Measurements from ENCODE around the gene CYP4Z1.
"Not testable (repeated sequence)": the region's sequence is repeated elsewhere in the genome, so short reads cannot be mapped to it uniquely, and the experiment has no call there.

The CYP4Z1 gene

DNA sequence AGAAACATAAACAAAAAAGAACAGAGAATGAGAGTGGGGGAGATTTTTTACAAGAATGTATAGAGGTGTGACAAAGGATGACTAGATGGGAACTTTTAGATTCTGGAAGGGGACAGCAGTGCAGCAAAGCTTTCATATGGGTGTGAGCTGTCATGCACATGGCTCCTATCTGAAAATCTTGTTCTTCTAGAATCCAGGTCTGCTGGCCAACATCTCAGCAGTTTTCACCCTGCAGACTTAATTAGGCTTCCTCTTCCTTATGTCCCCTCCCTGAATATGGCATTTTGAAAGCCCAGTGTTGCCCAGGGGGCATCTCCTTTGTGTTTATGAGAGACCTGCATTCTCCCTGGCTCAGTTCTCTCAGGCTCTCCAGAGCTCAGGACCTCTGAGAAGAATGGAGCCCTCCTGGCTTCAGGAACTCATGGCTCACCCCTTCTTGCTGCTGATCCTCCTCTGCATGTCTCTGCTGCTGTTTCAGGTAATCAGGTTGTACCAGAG lies at the start of gene CYP4Z1:
CYP4Z1 (plus strand) TSS at position 135 of the 498 bp plus-strand sequence; CDS start at position 395, 260 bp downstream.
- no peak for DNase-seq (ENCODE audit: low read depth in 2 of 2, low spot score in 1 of 2)

DNA sequence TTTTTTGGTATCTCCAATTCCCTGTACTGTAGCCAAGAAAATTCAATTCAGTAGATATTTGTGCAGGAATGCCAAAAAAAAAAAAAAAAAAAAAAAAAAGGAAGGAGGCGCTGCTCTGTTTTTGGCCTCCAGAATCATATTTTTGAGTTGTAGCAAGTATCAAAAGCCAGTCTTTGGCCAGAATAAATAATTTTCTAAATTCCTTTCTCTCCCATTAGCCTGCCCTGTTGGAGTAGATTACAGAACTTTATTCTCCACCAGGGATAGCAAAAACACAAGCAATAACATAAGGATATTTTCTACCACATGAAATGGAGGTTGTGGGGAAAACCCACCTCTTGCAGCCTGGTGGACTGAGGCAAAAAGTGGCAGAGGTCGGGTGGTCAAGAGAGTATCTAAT lies 46.0 kb upstream of the CYP4Z1 start:
- DNase-seq (ENCODE audit: low read depth in 2 of 2, low spot score in 1 of 2), result no peak

DNA sequence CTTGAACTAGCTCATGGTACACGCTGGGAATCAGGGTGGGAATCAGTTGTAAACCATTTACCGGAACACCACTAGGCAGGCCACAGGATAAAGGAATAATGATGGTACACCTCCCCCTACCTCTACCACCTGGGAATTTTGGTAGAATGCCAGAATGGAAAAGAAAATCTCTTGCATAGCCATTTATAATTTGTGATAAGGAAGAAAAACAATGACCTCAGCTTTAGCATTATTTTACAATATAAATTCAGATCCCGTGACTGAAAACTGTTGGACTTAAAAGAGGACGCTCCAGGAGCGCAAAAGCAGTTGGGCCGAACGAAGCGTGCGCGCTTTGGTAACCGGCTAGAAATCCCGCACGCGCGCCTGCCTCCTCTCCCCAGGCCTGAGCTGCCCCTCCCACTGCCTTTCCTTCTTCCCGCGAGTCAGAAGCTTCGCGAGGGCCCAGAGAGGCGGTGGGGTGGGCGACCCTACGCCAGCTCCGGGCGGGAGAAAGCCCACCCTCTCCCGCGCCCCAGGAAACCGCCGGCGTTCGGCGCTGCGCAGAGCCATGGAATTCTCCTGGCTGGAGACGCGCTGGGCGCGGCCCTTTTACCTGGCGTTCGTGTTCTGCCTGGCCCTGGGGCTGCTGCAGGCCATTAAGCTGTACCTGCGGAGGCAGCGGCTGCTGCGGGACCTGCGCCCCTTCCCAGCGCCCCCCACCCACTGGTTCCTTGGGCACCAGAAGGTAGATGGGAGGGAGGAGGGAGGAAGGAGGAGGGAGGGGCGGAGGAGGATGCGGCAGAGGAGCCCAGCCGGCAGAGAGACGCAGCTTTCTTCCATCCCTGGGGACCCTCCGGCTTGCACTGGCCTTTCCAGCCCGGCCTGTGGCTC lies 43.5 kb upstream of the CYP4Z1 start, which contains the start of gene CYP4X1:
CYP4X1 (plus strand) TSS at position 402 of the 873 bp plus-strand sequence; CDS start at position 551, 149 bp downstream.
- DNase-seq (ENCODE audit: low read depth in 2 of 2, low spot score in 1 of 2), result no peak

- DNase-seq (ENCODE audit: low read depth in 2 of 2, low spot score in 1 of 2), result no peak
Observed at GRCh38 chr1:47024141-47024801, 42.8 kb upstream of the CYP4Z1 start.

GRCh38 chr1:47030170-47030805 lies 36.7 kb upstream of the CYP4Z1 start:
- DNase-seq (ENCODE audit: low read depth in 2 of 2, low spot score in 1 of 2), result no peak

- no peak for DNase-seq (ENCODE audit: low read depth in 2 of 2, low spot score in 1 of 2)
Observed at GRCh38 chr1:47031059-47031458, 36.0 kb upstream of the CYP4Z1 start.

DNA sequence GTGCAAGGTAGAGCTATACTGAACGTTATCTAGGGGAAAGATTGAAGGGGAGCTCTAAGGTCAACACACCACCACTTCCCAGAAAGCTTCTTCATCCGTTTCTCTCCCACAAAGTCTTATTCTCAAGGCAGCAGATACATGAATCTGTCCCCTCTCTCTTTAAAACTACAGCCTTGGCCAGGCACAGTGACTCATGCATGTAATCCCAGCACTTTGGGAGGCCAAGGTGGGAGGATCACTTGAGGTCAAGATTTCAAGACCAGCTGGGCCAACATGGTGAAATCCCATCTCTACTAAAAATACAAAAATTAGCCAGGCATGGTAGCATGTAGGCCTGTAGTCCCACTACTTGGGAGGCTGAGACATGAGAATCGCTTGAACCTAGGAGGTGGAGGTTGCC lies 35.4 kb upstream of the CYP4Z1 start:
- no peak for DNase-seq (ENCODE audit: low read depth in 2 of 2, low spot score in 1 of 2)

GRCh38 chr1:47036764-47037163 lies 30.3 kb upstream of the CYP4Z1 start:
- DNase-seq (ENCODE audit: low read depth in 2 of 2, low spot score in 1 of 2), result no peak

DNA sequence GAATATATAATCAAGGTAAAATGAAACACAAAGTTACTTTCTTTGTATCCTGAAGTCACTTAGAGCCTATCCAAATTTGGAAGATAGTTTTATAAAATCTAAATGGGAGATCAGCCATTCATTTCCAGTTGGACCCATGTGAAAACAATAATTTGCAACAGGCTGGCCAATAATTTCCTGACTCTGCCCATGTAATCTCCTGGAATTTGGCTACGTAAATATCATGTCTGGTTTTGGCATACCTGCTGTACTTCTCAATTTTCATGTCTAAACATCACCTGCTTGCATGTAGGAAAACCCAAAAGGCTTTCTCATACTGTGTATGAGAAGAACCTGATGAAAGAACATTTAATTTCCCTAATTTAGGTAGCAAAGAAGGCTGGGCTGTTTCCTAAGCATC lies 7.7 kb upstream of the CYP4Z1 start:
- DNase-seq (ENCODE audit: low read depth in 2 of 2, low spot score in 1 of 2), result no peak

- not testable (repeated sequence) for DNase-seq (ENCODE audit: low read depth in 2 of 2, low spot score in 1 of 2)
Observed at GRCh38 chr1:47069080-47069479, 2.0 kb downstream of the CYP4Z1 start.

DNA sequence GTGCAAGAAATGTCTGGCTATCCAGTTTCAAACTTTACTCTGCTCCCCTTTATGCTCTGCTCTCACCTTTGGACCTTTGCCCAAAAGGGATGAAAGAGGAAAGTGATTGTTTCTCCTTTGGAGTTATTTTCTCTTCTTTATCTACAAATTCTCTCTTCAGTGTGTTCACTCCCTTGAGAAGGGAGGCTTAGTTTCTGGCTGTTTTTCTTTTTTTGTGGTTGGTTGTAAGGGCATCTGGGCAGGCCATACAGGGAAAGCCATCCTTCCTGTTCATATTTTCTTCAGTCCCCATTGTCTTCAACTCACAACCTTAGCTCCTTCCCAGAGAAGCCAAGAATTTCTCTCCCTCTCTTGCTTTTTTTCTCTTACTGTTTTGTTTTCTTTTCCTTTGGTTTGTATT lies 2.5 kb downstream of the CYP4Z1 start:
- not testable (repeated sequence) for DNase-seq (ENCODE audit: low read depth in 2 of 2, low spot score in 1 of 2)

GRCh38 chr1:47089356-47089755 lies 22.3 kb downstream of the CYP4Z1 start:
- not testable (repeated sequence) for DNase-seq (ENCODE audit: low read depth in 2 of 2, low spot score in 1 of 2)

GRCh38 chr1:47091476-47091875 lies 24.4 kb downstream of the CYP4Z1 start:
- DNase-seq (ENCODE audit: low read depth in 2 of 2, low spot score in 1 of 2), result not testable (repeated sequence)

DNA sequence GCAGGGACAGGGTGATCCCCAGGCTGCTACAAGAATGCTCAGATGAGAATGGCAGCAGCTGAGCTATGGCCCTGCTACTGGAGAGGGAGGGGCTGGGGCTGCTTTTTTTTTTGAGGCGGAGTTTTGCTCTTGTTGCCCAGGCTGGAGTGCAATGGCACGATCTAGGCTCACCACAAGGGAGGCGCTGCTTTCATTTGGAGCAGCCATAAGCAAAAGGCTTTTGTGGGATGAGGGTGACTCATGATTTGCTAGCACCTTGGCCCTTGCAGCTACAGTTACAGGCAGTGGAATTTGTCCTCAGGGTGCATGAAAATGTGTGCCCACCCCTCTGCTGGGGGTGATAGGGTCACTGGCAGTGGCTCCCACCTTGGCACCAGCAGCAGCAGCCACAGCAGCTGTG lies 37.8 kb downstream of the CYP4Z1 start:
- no peak for DNase-seq (ENCODE audit: low read depth in 2 of 2, low spot score in 1 of 2)

DNA sequence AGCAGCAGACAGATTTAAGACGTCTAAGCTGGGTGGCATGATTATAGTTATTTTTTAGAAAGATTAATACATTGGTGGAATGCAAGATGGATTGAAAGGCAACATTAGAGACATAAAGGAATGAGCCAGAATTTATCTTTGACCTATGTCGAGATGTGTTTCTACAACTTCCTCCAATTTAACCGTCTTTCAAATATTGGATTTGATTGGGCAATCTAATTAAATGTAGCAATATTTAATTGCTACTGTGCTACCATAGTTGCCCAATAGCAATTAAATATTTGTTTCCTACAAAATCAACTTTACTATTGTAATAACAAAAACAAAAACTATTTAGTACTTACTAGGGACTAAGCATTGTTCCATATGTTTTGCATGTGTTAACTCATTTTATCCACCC lies 39.8 kb downstream of the CYP4Z1 start:
- no peak for DNase-seq (ENCODE audit: low read depth in 2 of 2, low spot score in 1 of 2)

DNA sequence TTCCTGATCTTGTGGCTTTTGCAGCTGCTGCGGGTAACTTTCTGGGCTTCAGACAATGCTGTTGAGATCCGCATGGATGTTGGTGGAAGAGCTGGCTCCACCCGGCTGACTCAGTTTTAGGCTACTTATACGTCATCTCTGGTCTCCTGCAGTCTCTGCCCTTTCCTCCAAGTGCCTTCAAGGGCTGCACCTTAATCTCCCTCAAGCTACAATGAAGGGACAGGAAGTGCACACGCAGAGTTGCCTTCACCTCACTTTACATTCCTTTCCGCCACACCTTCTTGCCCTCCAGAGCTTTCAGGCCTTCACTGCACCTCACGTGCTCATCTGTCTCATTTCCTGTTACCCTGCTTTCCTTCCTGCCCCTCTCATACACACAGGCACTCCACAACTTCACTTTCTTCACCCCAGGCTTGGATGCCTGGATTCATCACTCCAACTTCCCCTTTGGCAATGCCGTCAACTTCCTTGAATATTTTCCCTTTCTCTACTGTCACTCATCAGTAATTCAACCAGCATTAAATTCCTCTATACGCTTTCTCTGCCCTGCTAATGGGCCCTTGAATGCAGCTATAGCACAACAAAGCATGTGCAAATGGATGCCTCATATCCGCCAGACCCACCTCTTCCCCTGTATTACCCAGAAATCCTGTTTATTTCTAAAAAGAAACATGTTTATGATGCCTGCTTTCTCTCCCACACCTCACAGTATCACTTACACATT lies 41.0 kb downstream of the CYP4Z1 start:
- not testable (repeated sequence) for DNase-seq (ENCODE audit: low read depth in 2 of 2, low spot score in 1 of 2)

GRCh38 chr1:47109482-47109881 lies 42.5 kb downstream of the CYP4Z1 start:
- DNase-seq (ENCODE audit: low read depth in 2 of 2, low spot score in 1 of 2), result not testable (repeated sequence)

GRCh38 chr1:47113178-47113577 lies 46.1 kb downstream of the CYP4Z1 start:
- DNase-seq (ENCODE audit: low read depth in 2 of 2, low spot score in 1 of 2), result no peak

GRCh38 chr1:47121039-47121438 lies 54.0 kb downstream of the CYP4Z1 start:
- DNase-seq (ENCODE audit: low read depth in 2 of 2, low spot score in 1 of 2), result not testable (repeated sequence)

DNA sequence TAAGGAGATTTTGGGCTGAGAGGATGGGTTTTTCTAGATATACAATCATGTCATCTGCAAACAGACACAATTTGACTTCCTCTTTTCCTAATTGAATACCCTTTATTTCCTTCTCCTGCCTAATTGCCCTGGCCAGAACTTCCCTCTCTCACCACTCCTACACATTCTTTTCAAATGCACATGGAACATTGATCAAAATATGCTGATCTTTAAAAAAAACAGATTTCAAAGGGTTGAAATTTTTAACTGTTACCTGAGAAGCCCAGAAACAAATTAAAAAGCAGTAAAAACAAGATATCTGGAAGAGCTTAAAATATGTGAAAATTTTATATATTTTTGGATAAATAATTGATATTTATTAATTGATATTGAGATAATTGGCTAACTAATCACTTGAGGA lies 57.8 kb downstream of the CYP4Z1 start:
- not testable (repeated sequence) for DNase-seq (ENCODE audit: low read depth in 2 of 2, low spot score in 1 of 2)

DNA sequence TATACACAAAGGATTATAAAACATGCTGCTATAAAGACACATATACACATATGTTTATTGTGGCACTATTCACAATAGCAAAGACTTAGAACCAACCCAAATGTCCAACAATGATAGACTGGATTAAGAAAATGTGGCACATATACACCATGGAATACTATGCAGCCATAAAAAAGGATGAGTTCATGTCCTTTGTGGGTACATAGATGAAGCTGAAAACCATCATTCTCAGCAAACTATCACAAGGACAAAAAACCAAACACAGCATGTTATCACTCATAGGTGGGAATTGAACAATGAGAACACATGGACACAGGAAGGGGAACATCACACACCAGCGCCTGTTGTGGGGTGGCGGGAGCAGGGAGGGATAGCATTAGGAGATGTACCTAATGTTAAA lies 60.0 kb downstream of the CYP4Z1 start:
- not testable (repeated sequence) for DNase-seq (ENCODE audit: low read depth in 2 of 2, low spot score in 1 of 2)
